ENCODE results near the gene HFM1.

The HFM1 gene

GRCh38 chr1:91273875-91274274 is 130.8 kb downstream of the HFM1 start:
- H3K9ac ChIP-seq (ENCODE audit: low read depth in 1 of 2, low read length in 2 of 2), result no peak overlapping the region
- H3K27me3 ChIP-seq (ENCODE audit: control insufficient read depth in 2 of 2, insufficient read depth in 2 of 2, low read length in 2 of 2), result peaks cover 0 to 5% of the 10 kb centered on the region in 2 donors
- no peaks in the 10 kb centered on the region for H3K9me3 ChIP-seq (ENCODE audit: control insufficient read depth in 2 of 2, low read length in 2 of 2)
- no peaks in the 10 kb centered on the region for H3K36me3 ChIP-seq (ENCODE audit: control insufficient read depth in 2 of 2, insufficient read depth in 2 of 2, low read length in 2 of 2)
- H3K4me1 ChIP-seq (ENCODE audit: control insufficient read depth in 2 of 2, insufficient read depth in 2 of 2, low read length in 2 of 2), result no peaks in the 10 kb centered on the region
- H3K27ac ChIP-seq (ENCODE audit: low read depth in 2 of 2, low read length in 2 of 2), result no peak overlapping the region
- no peak overlapping the region for H3K4me3 ChIP-seq (ENCODE audit: low read length in 2 of 2)

GRCh38 chr1:91261655-91262054 is 143.0 kb downstream of the HFM1 start:
- H3K4me3 ChIP-seq (ENCODE audit: low read length in 2 of 2), result no peak overlapping the region
- no peaks in the 10 kb centered on the region for H3K4me1 ChIP-seq (ENCODE audit: control insufficient read depth in 2 of 2, insufficient read depth in 2 of 2, low read length in 2 of 2)
- no peak overlapping the region for H3K9ac ChIP-seq (ENCODE audit: low read depth in 1 of 2, low read length in 2 of 2)
- H3K36me3 ChIP-seq (ENCODE audit: control insufficient read depth in 2 of 2, insufficient read depth in 2 of 2, low read length in 2 of 2), result no peaks in the 10 kb centered on the region
- H3K27ac ChIP-seq (ENCODE audit: low read depth in 2 of 2, low read length in 2 of 2), result no peak overlapping the region
- H3K27me3 ChIP-seq (ENCODE audit: control insufficient read depth in 2 of 2, insufficient read depth in 2 of 2, low read length in 2 of 2), result no peaks in the 10 kb centered on the region
- H3K9me3 ChIP-seq (ENCODE audit: control insufficient read depth in 2 of 2, low read length in 2 of 2), result no peaks in the 10 kb centered on the region

GRCh38 chr1:91245435-91245834 is 159.2 kb downstream of the HFM1 start:
- H3K9ac ChIP-seq (ENCODE audit: low read depth in 1 of 2, low read length in 2 of 2), result no peak overlapping the region
- H3K9me3 ChIP-seq (ENCODE audit: control insufficient read depth in 2 of 2, low read length in 2 of 2), result no peaks in the 10 kb centered on the region
- no peaks in the 10 kb centered on the region for H3K27me3 ChIP-seq (ENCODE audit: control insufficient read depth in 2 of 2, insufficient read depth in 2 of 2, low read length in 2 of 2)
- H3K27ac ChIP-seq (ENCODE audit: low read depth in 2 of 2, low read length in 2 of 2), result no peak overlapping the region
- H3K36me3 ChIP-seq (ENCODE audit: control insufficient read depth in 2 of 2, insufficient read depth in 2 of 2, low read length in 2 of 2), result no peaks in the 10 kb centered on the region
- H3K4me1 ChIP-seq (ENCODE audit: control insufficient read depth in 2 of 2, insufficient read depth in 2 of 2, low read length in 2 of 2), result no peaks in the 10 kb centered on the region
- H3K4me3 ChIP-seq (ENCODE audit: low read length in 2 of 2), result no peak overlapping the region

GRCh38 chr1:91244737-91245136 is 159.9 kb downstream of the HFM1 start:
- no peak overlapping the region for H3K4me3 ChIP-seq (ENCODE audit: low read length in 2 of 2)
- no peaks in the 10 kb centered on the region for H3K36me3 ChIP-seq (ENCODE audit: control insufficient read depth in 2 of 2, insufficient read depth in 2 of 2, low read length in 2 of 2)
- no peak overlapping the region for H3K27ac ChIP-seq (ENCODE audit: low read depth in 2 of 2, low read length in 2 of 2)
- no peak overlapping the region for H3K9ac ChIP-seq (ENCODE audit: low read depth in 1 of 2, low read length in 2 of 2)
- no peaks in the 10 kb centered on the region for H3K4me1 ChIP-seq (ENCODE audit: control insufficient read depth in 2 of 2, insufficient read depth in 2 of 2, low read length in 2 of 2)
- H3K9me3 ChIP-seq (ENCODE audit: control insufficient read depth in 2 of 2, low read length in 2 of 2), result no peaks in the 10 kb centered on the region
- no peaks in the 10 kb centered on the region for H3K27me3 ChIP-seq (ENCODE audit: control insufficient read depth in 2 of 2, insufficient read depth in 2 of 2, low read length in 2 of 2)

- Histone ChIP-seq H3K9ac (ENCODE audit: low read depth in 1 of 2, low read length in 2 of 2) (no peak overlapping the region), H3K36me3 (ENCODE audit: control insufficient read depth in 2 of 2, insufficient read depth in 2 of 2, low read length in 2 of 2) (no peaks in the 10 kb centered on the region)
Observed at GRCh38 chr1:91243171-91243570, 161.5 kb downstream of the HFM1 start.

GRCh38 chr1:91234181-91234580 is 170.5 kb downstream of the HFM1 start:
- Histone ChIP-seq H3K27ac (ENCODE audit: low read depth in 2 of 2, low read length in 2 of 2) (no peak overlapping the region), H3K4me3 (ENCODE audit: low read length in 2 of 2) (no peak overlapping the region), H3K27me3 (ENCODE audit: control insufficient read depth in 2 of 2, insufficient read depth in 2 of 2, low read length in 2 of 2) (no peaks in the 10 kb centered on the region), H3K9me3 (ENCODE audit: control insufficient read depth in 2 of 2, low read length in 2 of 2) (no peaks in the 10 kb centered on the region), H3K36me3 (ENCODE audit: control insufficient read depth in 2 of 2, insufficient read depth in 2 of 2, low read length in 2 of 2) (no peaks in the 10 kb centered on the region), H3K4me1 (ENCODE audit: control insufficient read depth in 2 of 2, insufficient read depth in 2 of 2, low read length in 2 of 2) (no peaks in the 10 kb centered on the region), H3K9ac (ENCODE audit: low read depth in 1 of 2, low read length in 2 of 2) (no peak overlapping the region)

More at GRCh38 chr1:91243171-91243570, 161.5 kb downstream of the HFM1 start:
- Histone ChIP-seq H3K4me3 (ENCODE audit: low read length in 2 of 2) (no peak overlapping the region), H3K27me3 (ENCODE audit: control insufficient read depth in 2 of 2, insufficient read depth in 2 of 2, low read length in 2 of 2) (no peaks in the 10 kb centered on the region), H3K27ac (ENCODE audit: low read depth in 2 of 2, low read length in 2 of 2) (no peak overlapping the region), H3K9me3 (ENCODE audit: control insufficient read depth in 2 of 2, low read length in 2 of 2) (no peaks in the 10 kb centered on the region), H3K4me1 (ENCODE audit: control insufficient read depth in 2 of 2, insufficient read depth in 2 of 2, low read length in 2 of 2) (no peaks in the 10 kb centered on the region)

- no peaks in the 10 kb centered on the region for H3K9me3 ChIP-seq (ENCODE audit: control insufficient read depth in 2 of 2, low read length in 2 of 2)
- H3K4me1 ChIP-seq (ENCODE audit: control insufficient read depth in 2 of 2, insufficient read depth in 2 of 2, low read length in 2 of 2), result no peaks in the 10 kb centered on the region
- no peaks in the 10 kb centered on the region for H3K36me3 ChIP-seq (ENCODE audit: control insufficient read depth in 2 of 2, insufficient read depth in 2 of 2, low read length in 2 of 2)
- no peak overlapping the region for H3K4me3 ChIP-seq (ENCODE audit: low read length in 2 of 2)
- no peak overlapping the region for H3K9ac ChIP-seq (ENCODE audit: low read depth in 1 of 2, low read length in 2 of 2)
- H3K27ac ChIP-seq (ENCODE audit: low read depth in 2 of 2, low read length in 2 of 2), result no peak overlapping the region
- no peaks in the 10 kb centered on the region for H3K27me3 ChIP-seq (ENCODE audit: control insufficient read depth in 2 of 2, insufficient read depth in 2 of 2, low read length in 2 of 2)
Observed at GRCh38 chr1:91226741-91227140, 177.9 kb downstream of the HFM1 start.

- Histone ChIP-seq H3K4me1 (ENCODE audit: control insufficient read depth in 2 of 2, insufficient read depth in 2 of 2, low read length in 2 of 2) (no peaks in the 10 kb centered on the region), H3K9me3 (ENCODE audit: control insufficient read depth in 2 of 2, low read length in 2 of 2) (no peaks in the 10 kb centered on the region), H3K4me3 (ENCODE audit: low read length in 2 of 2) (no peak overlapping the region), H3K27ac (ENCODE audit: low read depth in 2 of 2, low read length in 2 of 2) (no peak overlapping the region), H3K9ac (ENCODE audit: low read depth in 1 of 2, low read length in 2 of 2) (no peak overlapping the region), H3K27me3 (ENCODE audit: control insufficient read depth in 2 of 2, insufficient read depth in 2 of 2, low read length in 2 of 2) (no peaks in the 10 kb centered on the region), H3K36me3 (ENCODE audit: control insufficient read depth in 2 of 2, insufficient read depth in 2 of 2, low read length in 2 of 2) (no peaks in the 10 kb centered on the region)
Observed at GRCh38 chr1:91224878-91225277, 179.8 kb downstream of the HFM1 start.

GRCh38 chr1:91221017-91221416 is 183.6 kb downstream of the HFM1 start:
- H3K27ac ChIP-seq (ENCODE audit: low read depth in 2 of 2, low read length in 2 of 2), result no peak overlapping the region
- no peak overlapping the region for H3K4me3 ChIP-seq (ENCODE audit: low read length in 2 of 2)
- H3K9me3 ChIP-seq (ENCODE audit: control insufficient read depth in 2 of 2, low read length in 2 of 2), result no peaks in the 10 kb centered on the region
- no peaks in the 10 kb centered on the region for H3K27me3 ChIP-seq (ENCODE audit: control insufficient read depth in 2 of 2, insufficient read depth in 2 of 2, low read length in 2 of 2)
- no peak overlapping the region for H3K9ac ChIP-seq (ENCODE audit: low read depth in 1 of 2, low read length in 2 of 2)
- no peaks in the 10 kb centered on the region for H3K36me3 ChIP-seq (ENCODE audit: control insufficient read depth in 2 of 2, insufficient read depth in 2 of 2, low read length in 2 of 2)
- no peaks in the 10 kb centered on the region for H3K4me1 ChIP-seq (ENCODE audit: control insufficient read depth in 2 of 2, insufficient read depth in 2 of 2, low read length in 2 of 2)

GRCh38 chr1:91217911-91218310 is 186.7 kb downstream of the HFM1 start:
- H3K4me3 ChIP-seq (ENCODE audit: low read length in 2 of 2), result no peak overlapping the region
- H3K27ac ChIP-seq (ENCODE audit: low read depth in 2 of 2, low read length in 2 of 2), result no peak overlapping the region
- H3K36me3 ChIP-seq (ENCODE audit: control insufficient read depth in 2 of 2, insufficient read depth in 2 of 2, low read length in 2 of 2), result no peaks in the 10 kb centered on the region
- H3K9ac ChIP-seq (ENCODE audit: low read depth in 1 of 2, low read length in 2 of 2), result no peak overlapping the region
- H3K9me3 ChIP-seq (ENCODE audit: control insufficient read depth in 2 of 2, low read length in 2 of 2), result no peaks in the 10 kb centered on the region
- H3K4me1 ChIP-seq (ENCODE audit: control insufficient read depth in 2 of 2, insufficient read depth in 2 of 2, low read length in 2 of 2), result no peaks in the 10 kb centered on the region
- no peaks in the 10 kb centered on the region for H3K27me3 ChIP-seq (ENCODE audit: control insufficient read depth in 2 of 2, insufficient read depth in 2 of 2, low read length in 2 of 2)

All from mucosa of rectum (tissue), 2 donors.